ENCODE results near the gene PRKCZ.

Gene PRKCZ

GRCh38 chr1:2202843-2203601 is 152.8 kb downstream of the PRKCZ start:
- Histone ChIP-seq H2AFZ (ENCODE audit: low read length) (no peak overlapping the region), H3K27me3 (ENCODE audit: control insufficient read depth in 3 of 3, insufficient read depth in 3 of 3, low read depth in 1 of 3, low read length in 3 of 3) (peaks cover 0 to 10% (median 0%) of the 10 kb centered on the region in 3 experiments), H3K4me1 (ENCODE audit: control insufficient read depth in 2 of 2, insufficient read depth in 1 of 2, low read depth in 1 of 2, low read length in 2 of 2) (peaks cover 29 to 34% of the 10 kb centered on the region in 2 donors), H2BK120ac (ENCODE audit: low read depth, low read length) (no peak overlapping the region), H2AK5ac (ENCODE audit: low read depth, low read length) (peak overlapping the region; percentile 100), H3K9me3 (replicated peaks in 1 of 2; ENCODE audit: control insufficient read depth in 2 of 2, insufficient read depth in 1 of 2, low read depth in 1 of 2, low read length in 2 of 2) (no peaks in the 10 kb centered on the region), H4K8ac (ENCODE audit: low read depth, low read length) (no peak overlapping the region), H3K4me2 (ENCODE audit: insufficient read depth, low read length, poor library complexity, severe bottlenecking) (no peak overlapping the region), H4K91ac (ENCODE audit: low read depth, low read length, poor library complexity) (no peak overlapping the region), H2BK5ac (ENCODE audit: low read length) (no peak overlapping the region), H3K14ac (ENCODE audit: low read length) (peak overlapping the region; percentile 31), H3K36me3 (replicated peaks in 1 of 2; ENCODE audit: control insufficient read depth in 2 of 2, insufficient read depth in 2 of 2, low read length in 2 of 2) (no peaks in the 10 kb centered on the region), H3K18ac (ENCODE audit: low read length) (peak overlapping the region; percentile 7), H3K9ac (ENCODE audit: low read depth, low read length, poor library complexity) (peak overlapping the region; percentile 74), H3K27ac (replicated peaks; ENCODE audit: low read length) (no peak overlapping the region), H2BK12ac (ENCODE audit: low read length) (peak overlapping the region; percentile 3), H3K4me3 (ENCODE audit: low read length in 2 of 2) (no peak overlapping the region), H3K79me1 (ENCODE audit: low read depth, low read length) (peaks cover 4% of the 10 kb centered on the region), H3K4ac (ENCODE audit: low read length) (no peak overlapping the region), H3K23ac (ENCODE audit: low read depth, low read length, poor library complexity) (no peak overlapping the region), H2BK15ac (ENCODE audit: low read length) (peak overlapping the region; percentile 82)
- no CpG with 5 or more reads among the region's 15 CpGs for WGBS, 2 donors (ENCODE audit: extremely low coverage in 2 of 2, insufficient read length in 2 of 2, insufficient replicate concordance in 1 of 2)
- no peak for DNase-seq (ENCODE audit: low spot score)

GRCh38 chr1:2203671-2204414 is 153.6 kb downstream of the PRKCZ start:
- H3K4me3 ChIP-seq (ENCODE audit: low read length in 2 of 2), result peak overlapping the region in 1 of 2 donors; percentile 36
- no peak overlapping the region for H4K91ac ChIP-seq (ENCODE audit: low read depth, low read length, poor library complexity)
- no peak for DNase-seq (ENCODE audit: low spot score)

GRCh38 chr1:2204415-2205190 is 154.4 kb downstream of the PRKCZ start:
- Histone ChIP-seq H3K4ac (ENCODE audit: low read length) (peak overlapping the region; percentile 8), H4K91ac (ENCODE audit: low read depth, low read length, poor library complexity) (no peak overlapping the region), H3K36me3 (replicated peaks in 1 of 2; ENCODE audit: control insufficient read depth in 2 of 2, insufficient read depth in 2 of 2, low read length in 2 of 2) (no peaks in the 10 kb centered on the region), H3K4me2 (ENCODE audit: insufficient read depth, low read length, poor library complexity, severe bottlenecking) (peak overlapping the region; percentile 95), H2AFZ (ENCODE audit: low read length) (peak overlapping the region; percentile 94), H3K79me1 (ENCODE audit: low read depth, low read length) (no peaks in the 10 kb centered on the region), H2BK12ac (ENCODE audit: low read length) (no peak overlapping the region), H3K23ac (ENCODE audit: low read depth, low read length, poor library complexity) (peak overlapping the region; percentile 95), H2AK5ac (ENCODE audit: low read depth, low read length) (peak overlapping the region; percentile 100), H3K27ac (replicated peaks; ENCODE audit: low read length) (peak overlapping the region; percentile 75), H3K4me3 (ENCODE audit: low read length in 2 of 2) (peak overlapping the region; percentile 36 to 77), H4K8ac (ENCODE audit: low read depth, low read length) (no peak overlapping the region), H3K14ac (ENCODE audit: low read length) (peak overlapping the region; percentile 85), H2BK120ac (ENCODE audit: low read depth, low read length) (no peak overlapping the region), H3K9me3 (replicated peaks in 1 of 2; ENCODE audit: control insufficient read depth in 2 of 2, insufficient read depth in 1 of 2, low read depth in 1 of 2, low read length in 2 of 2) (no peaks in the 10 kb centered on the region), H3K4me1 (ENCODE audit: control insufficient read depth in 2 of 2, insufficient read depth in 1 of 2, low read depth in 1 of 2, low read length in 2 of 2) (peaks cover 23 to 42% of the 10 kb centered on the region in 2 donors), H2BK5ac (ENCODE audit: low read length) (peak overlapping the region; percentile 91), H3K9ac (ENCODE audit: low read depth, low read length, poor library complexity) (peak overlapping the region; percentile 90), H3K18ac (ENCODE audit: low read length) (peak overlapping the region; percentile 95), H2BK15ac (ENCODE audit: low read length) (peak overlapping the region; percentile 82), H3K27me3 (ENCODE audit: control insufficient read depth in 3 of 3, insufficient read depth in 3 of 3, low read depth in 1 of 3, low read length in 3 of 3) (peaks cover 0 to 10% (median 0%) of the 10 kb centered on the region in 3 experiments)
- peak; percentile 81 for DNase-seq (ENCODE audit: low spot score)
- WGBS, 2 donors (ENCODE audit: extremely low coverage in 2 of 2, insufficient read length in 2 of 2, insufficient replicate concordance in 1 of 2), result no CpG with 5 or more reads among the region's 60 CpGs

More at GRCh38 chr1:2203671-2204414, 153.6 kb downstream of the PRKCZ start:
- Histone ChIP-seq H3K9me3 (replicated peaks in 1 of 2; ENCODE audit: control insufficient read depth in 2 of 2, insufficient read depth in 1 of 2, low read depth in 1 of 2, low read length in 2 of 2) (no peaks in the 10 kb centered on the region), H3K36me3 (replicated peaks in 1 of 2; ENCODE audit: control insufficient read depth in 2 of 2, insufficient read depth in 2 of 2, low read length in 2 of 2) (no peaks in the 10 kb centered on the region), H3K9ac (ENCODE audit: low read depth, low read length, poor library complexity) (peak overlapping the region; percentile 87), H2AFZ (ENCODE audit: low read length) (peak overlapping the region; percentile 94), H3K27me3 (ENCODE audit: control insufficient read depth in 3 of 3, insufficient read depth in 3 of 3, low read depth in 1 of 3, low read length in 3 of 3) (peaks cover 0 to 10% (median 0%) of the 10 kb centered on the region in 3 experiments), H2BK15ac (ENCODE audit: low read length) (peak overlapping the region; percentile 82), H3K4ac (ENCODE audit: low read length) (peak overlapping the region; percentile 8), H2BK12ac (ENCODE audit: low read length) (peak overlapping the region; percentile 33), H3K4me1 (ENCODE audit: control insufficient read depth in 2 of 2, insufficient read depth in 1 of 2, low read depth in 1 of 2, low read length in 2 of 2) (peaks cover 27 to 39% of the 10 kb centered on the region in 2 donors), H3K23ac (ENCODE audit: low read depth, low read length, poor library complexity) (peak overlapping the region; percentile 95), H3K18ac (ENCODE audit: low read length) (peak overlapping the region; percentile 61), H3K27ac (replicated peaks; ENCODE audit: low read length) (no peak overlapping the region), H4K8ac (ENCODE audit: low read depth, low read length) (no peak overlapping the region), H2AK5ac (ENCODE audit: low read depth, low read length) (peak overlapping the region; percentile 100), H2BK120ac (ENCODE audit: low read depth, low read length) (no peak overlapping the region), H3K4me2 (ENCODE audit: insufficient read depth, low read length, poor library complexity, severe bottlenecking) (peak overlapping the region; percentile 95), H3K14ac (ENCODE audit: low read length) (peak overlapping the region; percentile 31), H3K79me1 (ENCODE audit: low read depth, low read length) (peaks cover under 1% of the 10 kb centered on the region), H2BK5ac (ENCODE audit: low read length) (peak overlapping the region; percentile 91)
- no CpG with 5 or more reads among the region's 25 CpGs for WGBS, 2 donors (ENCODE audit: extremely low coverage in 2 of 2, insufficient read length in 2 of 2, insufficient replicate concordance in 1 of 2)

Measured in neuronal stem cell (in vitro differentiated cells).